HepG2 (cell line): ENCODE measurements around the gene ZFAND3. TPM values are rescaled to one million over a fixed set of nuclear protein-coding genes. Genes with fewer than 3 reads are reported as not detected.

Experiments
- ATAC-seq: fragments of 200-7000 bp; cut with Tn5 transposase; 3 replicates; pipeline ENCODE4 v1.9.1; 2020; ENCODE audit warnings: mild to moderate bottlenecking, moderate library complexity
- BruUV-seq: library from RNA; stranded (reverse); fragments of 400-500 nt; replicated peaks from 2 replicates; lab custom pipeline; 2021; lab: Mats Ljungman, UMichigan
- CTCF ChIA-PET: fragments of 300-600 bp; formaldehyde crosslinking; extraction: SDS; loops from one replicate; lab custom pipeline; 2021; ENCODE audit warnings: low total read pairs, inconsistent platforms, low intra/inter-chr PET ratio; lab: Yijun Ruan, JAX
- POLR2A ChIA-PET: fragments of 350-600 bp; sonication (Branson Sonifier 250); formaldehyde crosslinking; loops from one replicate; lab custom pipeline; 2020; ENCODE audit warnings: antibody characterized with exemption, inconsistent platforms; lab: Yijun Ruan, JAX
- DNase-seq: peaks from one replicate; pipeline ENCODE4 v3.0.0-alpha.2; 2015; ENCODE audit warnings: low spot score
- FAIRE-seq: peaks from 3 replicates; lab custom pipeline; 2011; peaks lifted over from hg19 to GRCh38; lab: Jason Lieb, UNC
- H2AFZ ChIP-seq: one replicate; pipeline ENCODE4 v1.6.1; 2011; ENCODE audit warnings: low read length, inconsistent platforms
- H3K27ac ChIP-seq: fragments of 300-600 bp; 3 replicates; pipeline ENCODE4 v1.8.0; 2011; ENCODE audit warnings: mixed run types, mild to moderate bottlenecking, mixed read lengths, low read length, inconsistent platforms; ENCODE audit not compliant: insufficient read depth; ENCODE audit errors: extremely low read length
- H3K27me3 ChIP-seq, 2 experiments: fragments of 200-600 bp in 1 of 2; 2 replicates in 1 of 2; 3 replicates in 1 of 2; pipeline versions ENCODE4 v1.6.0 to v1.8.0; 2011; ENCODE audit warnings: low read length in 2 of 2, mild to moderate bottlenecking in 2 of 2, moderate library complexity in 2 of 2, inconsistent platforms in 1 of 2; ENCODE audit not compliant: insufficient read depth in 2 of 2, control insufficient read depth in 1 of 2
- H3K36me3 ChIP-seq, 2 experiments: fragments of 200-600 bp in 1 of 2; replicated peaks in 1 of 2; 2 replicates in 1 of 2; 3 replicates in 1 of 2; pipeline versions ENCODE4 v1.5.1 to v1.8.0; 2011; ENCODE audit warnings: low read length in 2 of 2, inconsistent platforms in 1 of 2; ENCODE audit not compliant: insufficient read depth in 2 of 2, control insufficient read depth in 1 of 2
- H3K4me1 ChIP-seq: 2 replicates; pipeline ENCODE4 v1.5.1; 2012; ENCODE audit warnings: low read length, inconsistent platforms; ENCODE audit not compliant: insufficient read depth
- H3K4me2 ChIP-seq: 2 replicates; pipeline ENCODE4 v1.6.0; 2011; ENCODE audit warnings: low read depth, low read length, inconsistent platforms
- H3K4me3 ChIP-seq, 3 experiments: fragments of 200-600 bp in 1 of 3; sonication (generic), shearing (Covaris generic) in 1 of 3; replicated peaks in 1 of 3; 2 replicates each; pipeline ENCODE4 v1.5.1; 2011 to 2016; ENCODE audit warnings: low read length in 3 of 3, inconsistent platforms in 2 of 3, low read depth in 2 of 3, mild to moderate bottlenecking in 2 of 3, control low read depth in 1 of 3, mixed read lengths in 1 of 3; ENCODE audit not compliant: insufficient read depth in 1 of 3
- H3K79me2 ChIP-seq: one replicate; pipeline ENCODE4 v1.6.1; 2011; ENCODE audit warnings: low read length, inconsistent platforms; ENCODE audit not compliant: insufficient read depth
- H3K9ac ChIP-seq: 2 replicates; pipeline ENCODE4 v1.6.0; 2011; ENCODE audit warnings: mild to moderate bottlenecking, low read depth, low read length, inconsistent platforms; ENCODE audit not compliant: insufficient read depth
- H3K9me3 ChIP-seq: 2 replicates; pipeline ENCODE4 v1.5.1; 2012; ENCODE audit warnings: mild to moderate bottlenecking, low read length
- H4K20me1 ChIP-seq: 2 replicates; pipeline ENCODE4 v1.6.0; 2011; ENCODE audit warnings: inconsistent platforms, mild to moderate bottlenecking, low read length, moderate library complexity; ENCODE audit not compliant: insufficient read depth
- CENPT ChIP-seq: sonication (generic); formaldehyde crosslinking; IDR thresholded peaks from 2 replicates; pipeline ENCODE4 v1.8.0; 2022; ENCODE audit warnings: low read depth, mild to moderate bottlenecking, moderate library complexity, missing genetic modification reagents
- FLYWCH1 ChIP-seq: sonication (generic); formaldehyde crosslinking; IDR thresholded peaks from 2 replicates; pipeline ENCODE4 v1.8.1; 2023; ENCODE audit warnings: mild to moderate bottlenecking, missing genetic modification reagents
- FOXM1 ChIP-seq: sonication (generic); formaldehyde crosslinking; IDR thresholded peaks from 2 replicates; pipeline ENCODE4 v1.5.0; 2020; ENCODE audit warnings: missing genetic modification reagents
- HCFC1 ChIP-seq: fragments of 150-350 bp; IDR thresholded peaks from 2 replicates; pipeline ENCODE4 v1.6.1; 2014; ENCODE audit warnings: low read depth, low read length
- KAT8 ChIP-seq: IDR thresholded peaks from 2 replicates; pipeline ENCODE4 v1.6.1; 2016; ENCODE audit warnings: missing genetic modification reagents, missing compliant biosample characterization
- MATR3 ChIP-seq: sonication (generic); formaldehyde crosslinking; IDR thresholded peaks from 2 replicates; pipeline ENCODE4 v1.4.0; 2020; ENCODE audit warnings: missing genetic modification reagents
- NFYC ChIP-seq: IDR thresholded peaks from 2 replicates; pipeline ENCODE4 v1.6.1; 2016; ENCODE audit warnings: missing genetic modification reagents, missing compliant biosample characterization
- POLR2AphosphoS5 ChIP-seq: IDR thresholded peaks from 2 replicates; pipeline ENCODE4 v1.6.1; 2012; ENCODE audit warnings: low read depth, low read length
- RARG ChIP-seq: sonication (generic); formaldehyde crosslinking; IDR thresholded peaks from 2 replicates; pipeline ENCODE4 v1.4.0; 2020; ENCODE audit warnings: low read depth, mild to moderate bottlenecking, missing genetic modification reagents
- SRSF9 ChIP-seq: fragments of 200-400 bp; formaldehyde crosslinking; IDR thresholded peaks from 2 replicates; pipeline ENCODE4 v1.6.1; 2018; ENCODE audit warnings: borderline replicate concordance, mild to moderate bottlenecking, low read depth, low read length; ENCODE audit not compliant: insufficient read depth, poor library complexity, severe bottlenecking
- TEAD2 ChIP-seq: sonication (generic); formaldehyde crosslinking; IDR thresholded peaks from 2 replicates; pipeline ENCODE4 v1.9.0; 2021; ENCODE audit warnings: missing genetic modification reagents
- ZFP36L1 ChIP-seq: sonication (generic); formaldehyde crosslinking; IDR thresholded peaks from 2 replicates; pipeline ENCODE4 v1.8.0; 2022; ENCODE audit warnings: mild to moderate bottlenecking, missing genetic modification reagents, moderate library complexity
- ZNF451 ChIP-seq: sonication (generic); formaldehyde crosslinking; IDR thresholded peaks from 2 replicates; pipeline ENCODE4 v1.5.0; 2020; ENCODE audit warnings: mild to moderate bottlenecking, missing genetic modification reagents
- WGBS: methylation state at CpG from one replicate; pipeline ENCODE4 v1.1.6; 2017; ENCODE audit warnings: low lambda C conversion rate; 5-methylcytosine and 5-hydroxymethylcytosine counted together
- in situ Hi-C: cut with HindIII; loops from 2 replicates; pipeline ENCODE4 v1.10.0; 2017; ENCODE audit warnings: low pct_unique_long_range_greater_than_20kb; ENCODE audit not compliant: extremely low pct_ligation_motif_present
- intact Hi-C: fragments of 100-400 bp; cut with micrococcal nuclease; formaldehyde crosslinking; loops from one replicate; pipeline ENCODE4 v1.10.0; 2022; ENCODE audit not compliant: unreplicated experiment
- polyA plus RNA-seq, 8 experiments: library from polyadenylated mRNA; depleted of rRNA in 3 of 8; stranded (reverse) in 7 of 8; unstranded in 1 of 8; fragments of >200 nt; fragmentation: Illumina TruSeq in 4 of 8; extraction: Trizol in 4 of 8; gene quantifications; 2 replicates each; pipeline versions ENCODE4 v1.2.1 to v1.2.3, GENCODE V29; 2011 to 2016; ENCODE audit warnings: low read depth in 4 of 8, missing spikeins in 1 of 8, mixed read lengths in 1 of 8; ENCODE audit not compliant: insufficient read depth in 1 of 8
- total RNA-seq, 5 experiments: library from RNA; depleted of rRNA; stranded (reverse); fragments of >200 nt; fragmentation: Illumina TruSeq; extraction: Trizol; gene quantifications; 2 replicates each; pipeline ENCODE4 v1.2.3, GENCODE V29; 2016; ENCODE audit warnings: low read depth in 1 of 5
- TF ChIP-seq, protein P1 (sequence below): sonication (generic); formaldehyde crosslinking; IDR thresholded peaks from 2 replicates; pipeline ENCODE4 v1.4.0; 2020; ENCODE audit warnings: mild to moderate bottlenecking, missing genetic modification reagents
- TF ChIP-seq, protein P2 (sequence below): sonication (generic); formaldehyde crosslinking; IDR thresholded peaks from 2 replicates; pipeline ENCODE4 v1.5.0; 2020; ENCODE audit warnings: missing genetic modification reagents, mild to moderate bottlenecking, borderline replicate concordance
- TF ChIP-seq, protein P3 (sequence below): sonication (generic); formaldehyde crosslinking; IDR thresholded peaks from 2 replicates; pipeline ENCODE4 v1.4.0; 2020; ENCODE audit warnings: missing genetic modification reagents, borderline replicate concordance
- TF ChIP-seq, protein P4 (sequence below): sonication (generic); formaldehyde crosslinking; IDR thresholded peaks from 2 replicates; pipeline ENCODE4 v1.4.0; 2020; ENCODE audit warnings: mild to moderate bottlenecking, missing genetic modification reagents

Gene ZFAND3
- total and polyA plus RNA-seq, 2 of the 13 experiments (the other 11 are each of a cell fraction or from before 2014, with no cell fraction given): 16.4 to 17.1 TPM

DNA sequence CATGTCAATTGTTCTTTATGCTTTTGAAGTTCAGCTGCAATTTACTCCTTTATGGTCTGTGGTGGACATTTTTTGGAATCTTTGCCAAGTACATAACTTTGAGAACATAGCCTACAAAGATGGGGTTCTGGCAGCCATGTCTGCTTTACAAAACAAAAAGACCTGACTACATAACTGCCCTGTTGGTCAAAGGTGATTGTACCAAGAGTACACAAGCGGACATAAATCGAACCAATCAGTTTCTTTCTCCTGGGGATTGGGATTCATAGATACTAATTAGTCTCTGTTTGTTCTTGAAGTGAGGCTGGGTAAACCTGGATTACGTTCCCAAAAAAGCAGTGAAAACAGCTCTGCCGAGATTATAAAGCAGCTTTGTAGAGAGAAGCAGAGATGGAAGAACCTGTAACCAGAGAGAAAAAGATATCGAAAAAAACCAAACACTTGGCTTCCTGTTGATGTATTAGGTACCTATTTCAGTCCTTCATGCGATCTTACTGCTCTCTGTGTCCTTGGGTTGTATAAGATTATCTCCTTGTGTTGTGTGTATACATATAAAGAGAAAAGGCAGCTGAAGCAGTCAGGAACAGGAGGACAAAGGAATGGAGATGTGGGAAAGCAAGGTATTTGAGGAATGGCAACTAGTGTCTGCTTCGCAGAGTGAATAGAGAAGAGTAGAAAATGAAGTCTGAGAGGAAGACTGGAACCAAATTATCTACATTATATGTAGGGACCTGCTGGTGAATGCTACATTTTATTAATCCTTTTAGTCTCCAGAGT is 2.7 kb upstream of the ZFAND3 start (continued):
- no peak for TF ChIP-seq HCFC1
- no peak; the same call in 1 of the 2 replicates for TF ChIP-seq NFYC (CRISPR knock-in tag)

GRCh38 chr6:37818536-37819176 is 871 bp upstream of the ZFAND3 start:
- intact Hi-C loops (loop anchor here (1.0 kb wide), 1 partner anchor 19 kb away; no protein-coding TSS in a partner anchor), in situ Hi-C loops (no loop called here)
- Histone ChIP-seq H3K4me3 (peak overlapping the region; percentile 86 to 93 (median 90)), H3K36me3 (no peaks in the 10 kb centered on the region), H3K4me2 (peak overlapping the region; percentile 89), H3K4me1 (peaks cover 60% of the 10 kb centered on the region), H2AFZ (peak overlapping the region; percentile 67), H3K27ac (peak overlapping the region; percentile 98), H4K20me1 (peaks cover 28% of the 10 kb centered on the region), H3K79me2 (peaks cover 36% of the 10 kb centered on the region), H3K9ac (peak overlapping the region; percentile 98), H3K9me3 (no peaks in the 10 kb centered on the region), H3K27me3 (no peaks in the 10 kb centered on the region; a peak in 1 of 5 replicates)
- DNase-seq: peak; percentile 96
- POLR2A ChIA-PET: interaction anchor here (0.6 to 3.7 kb wide), 22 partner anchors 9 to 833 kb away, joined by 3 to 73 read pairs (median 8); partner anchors contain the start of gene MTCH1
- 0% methylated on average over 24 of the region's 27 CpGs for WGBS
- peak; percentile 83 for ATAC-seq
- FAIRE-seq: peak; percentile 46
- CTCF ChIA-PET: no interaction called here
- BruUV-seq: no TSS peak
- TF ChIP-seq MATR3 (CRISPR knock-in tag) (no peak), TEAD2 (CRISPR knock-in tag) (0 out of 2 replicates have a peak, but pooled peaks have one; percentile 25), CENPT (CRISPR knock-in tag) (no peak), SRSF9 (no peak), ZNF451 (CRISPR knock-in tag) (no peak), FOXM1 (CRISPR knock-in tag) (0 out of 2 replicates have a peak, but pooled peaks have one; percentile 71), FLYWCH1 (CRISPR knock-in tag) (no peak), RARG (CRISPR knock-in tag) (no peak), ZFP36L1 (CRISPR knock-in tag) (no peak; the same call in 1 of the 2 replicates), KAT8 (CRISPR knock-in tag) (peak; percentile 78), POLR2AphosphoS5 (peak; percentile 79)
- TF ChIP-seq, protein P1, sequence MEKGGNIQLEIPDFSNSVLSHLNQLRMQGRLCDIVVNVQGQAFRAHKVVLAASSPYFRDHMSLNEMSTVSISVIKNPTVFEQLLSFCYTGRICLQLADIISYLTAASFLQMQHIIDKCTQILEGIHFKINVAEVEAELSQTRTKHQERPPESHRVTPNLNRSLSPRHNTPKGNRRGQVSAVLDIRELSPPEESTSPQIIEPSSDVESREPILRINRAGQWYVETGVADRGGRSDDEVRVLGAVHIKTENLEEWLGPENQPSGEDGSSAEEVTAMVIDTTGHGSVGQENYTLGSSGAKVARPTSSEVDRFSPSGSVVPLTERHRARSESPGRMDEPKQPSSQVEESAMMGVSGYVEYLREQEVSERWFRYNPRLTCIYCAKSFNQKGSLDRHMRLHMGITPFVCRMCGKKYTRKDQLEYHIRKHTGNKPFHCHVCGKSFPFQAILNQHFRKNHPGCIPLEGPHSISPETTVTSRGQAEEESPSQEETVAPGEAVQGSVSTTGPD (CRISPR knock-in tag): no peak
- TF ChIP-seq, protein P2, sequence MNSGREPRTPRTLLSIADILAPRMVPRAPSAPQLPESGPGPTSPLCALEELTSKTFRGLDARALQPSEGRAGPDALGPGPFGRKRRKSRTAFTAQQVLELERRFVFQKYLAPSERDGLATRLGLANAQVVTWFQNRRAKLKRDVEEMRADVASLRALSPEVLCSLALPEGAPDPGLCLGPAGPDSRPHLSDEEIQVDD: peak; percentile 91; the same call in 1 of the 2 replicates
- TF ChIP-seq, protein P3, sequence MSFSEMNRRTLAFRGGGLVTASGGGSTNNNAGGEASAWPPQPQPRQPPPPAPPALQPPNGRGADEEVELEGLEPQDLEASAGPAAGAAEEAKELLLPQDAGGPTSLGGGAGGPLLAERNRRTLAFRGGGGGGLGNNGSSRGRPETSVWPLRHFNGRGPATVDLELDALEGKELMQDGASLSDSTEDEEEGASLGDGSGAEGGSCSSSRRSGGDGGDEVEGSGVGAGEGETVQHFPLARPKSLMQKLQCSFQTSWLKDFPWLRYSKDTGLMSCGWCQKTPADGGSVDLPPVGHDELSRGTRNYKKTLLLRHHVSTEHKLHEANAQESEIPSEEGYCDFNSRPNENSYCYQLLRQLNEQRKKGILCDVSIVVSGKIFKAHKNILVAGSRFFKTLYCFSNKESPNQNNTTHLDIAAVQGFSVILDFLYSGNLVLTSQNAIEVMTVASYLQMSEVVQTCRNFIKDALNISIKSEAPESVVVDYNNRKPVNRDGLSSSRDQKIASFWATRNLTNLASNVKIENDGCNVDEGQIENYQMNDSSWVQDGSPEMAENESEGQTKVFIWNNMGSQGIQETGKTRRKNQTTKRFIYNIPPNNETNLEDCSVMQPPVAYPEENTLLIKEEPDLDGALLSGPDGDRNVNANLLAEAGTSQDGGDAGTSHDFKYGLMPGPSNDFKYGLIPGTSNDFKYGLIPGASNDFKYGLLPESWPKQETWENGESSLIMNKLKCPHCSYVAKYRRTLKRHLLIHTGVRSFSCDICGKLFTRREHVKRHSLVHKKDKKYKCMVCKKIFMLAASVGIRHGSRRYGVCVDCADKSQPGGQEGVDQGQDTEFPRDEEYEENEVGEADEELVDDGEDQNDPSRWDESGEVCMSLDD: peak; percentile 53; the same call in 1 of the 2 replicates
- TF ChIP-seq, protein P4, sequence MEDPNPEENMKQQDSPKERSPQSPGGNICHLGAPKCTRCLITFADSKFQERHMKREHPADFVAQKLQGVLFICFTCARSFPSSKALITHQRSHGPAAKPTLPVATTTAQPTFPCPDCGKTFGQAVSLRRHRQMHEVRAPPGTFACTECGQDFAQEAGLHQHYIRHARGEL: no peak
